Measurements from ENCODE around the gene SPATA18. TPM values are rescaled to one million over a fixed set of nuclear protein-coding genes. Genes with fewer than 3 reads are reported as not detected.
"Not testable (repeated sequence)": the region's sequence is repeated elsewhere in the genome, so short reads cannot be mapped to it uniquely, and the experiment has no call there.

SPATA18 gene
- total RNA-seq, 1 donor from 2014 or later, result 2.3 TPM

- intact Hi-C loops (cut with DNase I), result loop anchor here (10.0 kb wide), 1 partner anchor 885 kb away; no protein-coding TSS in a partner anchor
- no peak for DNase-seq (ENCODE audit: low spot score)
Observed at GRCh38 chr4:52099860-52100461, 48.9 kb downstream of the SPATA18 start.

DNA sequence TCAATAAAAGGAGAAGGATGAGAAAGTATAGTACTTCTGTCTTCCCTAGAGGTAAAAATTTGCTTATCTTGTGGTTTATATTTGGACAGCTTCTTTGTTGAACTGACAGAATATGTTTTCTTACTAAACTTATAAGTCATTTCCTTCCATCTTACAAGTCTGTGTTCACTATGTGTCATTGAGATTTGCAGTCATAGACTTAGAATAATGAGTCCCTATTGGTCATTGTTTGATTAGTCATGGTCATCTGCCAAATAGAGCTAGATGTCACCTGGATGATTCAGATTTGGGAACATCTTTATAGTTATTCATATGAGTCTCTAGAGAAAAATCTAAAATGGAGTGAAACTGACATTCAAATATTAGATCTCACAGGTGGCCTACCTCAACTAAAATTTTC, 51.5 kb downstream of the SPATA18 start:
- DNase-seq (ENCODE audit: low spot score), result no peak
- intact Hi-C loops (cut with DNase I), result loop anchor here (10.0 kb wide), 1 partner anchor 882 kb away; no protein-coding TSS in a partner anchor

DNA sequence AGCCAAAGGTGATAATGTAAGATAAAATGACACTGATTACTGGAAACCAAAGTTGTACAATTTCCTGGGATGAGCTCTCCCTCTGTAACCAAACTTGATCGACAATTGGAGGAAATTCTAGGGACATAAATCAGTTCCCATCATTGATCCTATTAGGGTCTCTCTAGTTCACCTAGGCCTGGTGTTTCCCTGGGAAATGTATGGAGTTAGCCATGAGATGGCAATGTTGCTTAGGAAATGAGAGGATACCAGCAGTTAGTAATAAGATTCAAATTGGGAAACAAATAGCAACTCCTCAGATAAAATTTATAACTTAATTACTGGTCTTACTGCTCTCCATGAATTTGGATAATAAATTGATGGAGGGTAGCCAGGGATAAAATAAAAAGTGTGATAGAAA, 52.2 kb downstream of the SPATA18 start:
- no peak for DNase-seq (ENCODE audit: low spot score)
- intact Hi-C loops (cut with DNase I), result loop anchor here (10.0 kb wide), 1 partner anchor 881 kb away; no protein-coding TSS in a partner anchor

DNA sequence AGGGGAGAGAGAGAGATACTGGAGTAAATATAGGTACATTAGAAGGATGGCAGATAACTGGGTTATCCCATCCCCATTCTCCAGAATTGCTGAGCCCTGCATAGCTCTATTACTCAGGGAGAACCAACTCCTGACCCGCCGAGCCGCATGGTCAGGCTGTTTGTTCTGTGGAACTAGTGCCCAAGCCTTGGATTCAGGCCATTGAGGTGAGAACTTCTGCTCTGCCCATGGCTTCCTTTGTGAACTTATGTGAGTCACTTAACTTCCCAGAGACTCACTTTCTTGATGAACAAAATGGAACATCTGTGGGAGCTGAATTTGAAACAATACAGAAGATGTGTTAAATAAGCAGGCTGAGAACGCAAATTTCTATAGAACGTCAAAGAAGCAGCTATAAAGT, 54.2 kb downstream of the SPATA18 start:
- intact Hi-C loops (cut with DNase I), result loop anchor here (10.0 kb wide), 1 partner anchor 880 kb away; no protein-coding TSS in a partner anchor
- no peak for DNase-seq (ENCODE audit: low spot score)

GRCh38 chr4:52106191-52106590, 55.1 kb downstream of the SPATA18 start:
- DNase-seq (ENCODE audit: low spot score), result no peak
- intact Hi-C loops (cut with DNase I), result loop anchor here (10.0 kb wide), 1 partner anchor 879 kb away; no protein-coding TSS in a partner anchor

DNA sequence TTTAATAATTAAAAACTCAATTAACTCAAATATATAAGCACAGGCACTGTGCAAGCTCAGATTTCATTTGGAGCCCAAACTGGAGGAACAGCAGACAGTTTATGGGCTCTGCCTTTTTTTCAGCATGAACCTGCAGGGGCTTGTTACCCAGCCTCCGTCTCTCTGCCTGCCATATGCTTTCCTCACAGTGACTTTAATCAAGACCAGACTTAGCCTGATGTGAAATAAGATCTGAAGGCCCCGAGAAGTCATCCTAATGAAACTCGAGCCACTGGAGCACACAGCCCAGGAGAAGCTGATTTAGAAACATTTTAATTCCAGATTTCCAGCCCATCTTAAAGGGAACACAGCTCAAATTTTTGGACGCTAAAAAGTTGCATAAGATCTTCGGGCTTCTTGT, 55.6 kb downstream of the SPATA18 start:
- intact Hi-C loops (cut with DNase I), result loop anchor here (10.0 kb wide), 1 partner anchor 878 kb away; no protein-coding TSS in a partner anchor
- no peak for DNase-seq (ENCODE audit: low spot score)

- DNase-seq (ENCODE audit: low spot score), result no peak
- intact Hi-C loops (cut with DNase I), result loop anchor here (10.0 kb wide), 1 partner anchor 877 kb away; no protein-coding TSS in a partner anchor
Observed at GRCh38 chr4:52107336-52107735, 56.2 kb downstream of the SPATA18 start.

DNA sequence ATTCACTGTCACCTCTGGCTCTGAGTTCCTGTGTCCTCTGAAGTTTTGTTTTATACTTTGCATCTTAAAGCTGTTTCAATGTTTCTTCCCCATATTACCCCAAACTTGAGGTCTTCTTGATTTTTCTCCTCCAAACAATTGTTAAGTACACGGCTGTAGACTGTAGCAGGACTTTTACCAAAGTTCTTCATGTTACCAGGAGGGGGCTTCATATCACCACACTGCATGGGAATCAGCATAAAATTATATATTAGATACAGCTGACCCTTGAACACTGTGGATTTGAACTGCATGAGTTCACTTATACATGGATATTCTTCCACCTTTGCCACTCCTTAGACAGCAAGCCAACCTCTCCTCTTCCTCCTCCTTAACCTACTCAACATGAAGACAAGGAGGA, 56.6 kb downstream of the SPATA18 start:
- intact Hi-C loops (cut with DNase I), result loop anchor here (10.0 kb wide), 1 partner anchor 877 kb away; no protein-coding TSS in a partner anchor

GRCh38 chr4:52110171-52110570, 59.1 kb downstream of the SPATA18 start:
- no peak for DNase-seq (ENCODE audit: low spot score)
- intact Hi-C loops (cut with DNase I), result no loop called here

More for the DNA sequence above, 56.6 kb downstream of the SPATA18 start:
- no peak for DNase-seq (ENCODE audit: low spot score)

GRCh38 chr4:52111995-52112394, 60.9 kb downstream of the SPATA18 start:
- intact Hi-C loops (cut with DNase I), result no loop called here
- DNase-seq (ENCODE audit: low spot score), result no peak

DNA sequence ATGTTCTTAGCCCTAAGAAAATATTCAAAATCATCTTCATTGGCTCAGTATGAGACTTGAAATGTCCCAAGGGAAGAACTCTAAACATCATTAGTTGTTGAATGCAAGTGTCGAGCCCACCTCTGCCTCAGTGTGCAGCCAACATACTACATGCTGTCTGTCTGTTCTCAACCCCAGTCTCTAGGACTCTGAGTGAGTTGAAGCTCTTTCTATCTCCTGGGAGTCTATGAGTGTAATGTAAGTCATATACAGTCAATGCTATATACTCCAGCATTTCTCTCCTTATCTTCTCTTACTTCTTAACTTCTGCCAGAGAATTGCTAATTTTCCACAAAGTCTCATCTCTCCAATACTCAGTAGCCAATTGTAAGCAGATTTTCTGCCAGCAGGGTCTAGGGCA, 61.3 kb downstream of the SPATA18 start:
- no peak for DNase-seq (ENCODE audit: low spot score)

GRCh38 chr4:52116641-52117040, 65.5 kb downstream of the SPATA18 start:
- intact Hi-C loops (cut with DNase I), result no loop called here
- no peak for DNase-seq (ENCODE audit: low spot score)

More for the DNA sequence above, 61.3 kb downstream of the SPATA18 start:
- intact Hi-C loops (cut with DNase I), result no loop called here

GRCh38 chr4:52126226-52126625, 75.1 kb downstream of the SPATA18 start:
- intact Hi-C loops (cut with DNase I), result no loop called here
- no peak for DNase-seq (ENCODE audit: low spot score)

DNA sequence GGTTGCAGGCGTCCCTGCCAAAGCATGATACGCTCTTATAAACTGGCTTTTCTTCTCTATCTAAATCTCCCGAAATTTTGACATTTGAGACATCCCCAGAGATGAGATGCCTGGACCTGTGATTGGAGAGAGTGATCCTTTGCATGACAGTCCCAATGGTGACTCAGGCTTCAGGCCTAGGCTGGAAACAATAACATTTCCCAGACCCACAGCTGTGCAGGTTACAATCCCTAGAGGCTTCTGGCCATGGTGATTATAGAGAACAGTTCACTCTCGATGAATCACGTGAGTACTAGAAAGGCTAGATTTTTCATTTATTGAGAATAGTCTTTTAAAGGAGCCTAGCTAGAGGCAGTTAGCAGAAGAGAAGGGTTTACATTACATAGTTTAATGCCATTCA, 75.9 kb downstream of the SPATA18 start:
- intact Hi-C loops (cut with DNase I), result no loop called here
- DNase-seq (ENCODE audit: low spot score), result no peak

DNA sequence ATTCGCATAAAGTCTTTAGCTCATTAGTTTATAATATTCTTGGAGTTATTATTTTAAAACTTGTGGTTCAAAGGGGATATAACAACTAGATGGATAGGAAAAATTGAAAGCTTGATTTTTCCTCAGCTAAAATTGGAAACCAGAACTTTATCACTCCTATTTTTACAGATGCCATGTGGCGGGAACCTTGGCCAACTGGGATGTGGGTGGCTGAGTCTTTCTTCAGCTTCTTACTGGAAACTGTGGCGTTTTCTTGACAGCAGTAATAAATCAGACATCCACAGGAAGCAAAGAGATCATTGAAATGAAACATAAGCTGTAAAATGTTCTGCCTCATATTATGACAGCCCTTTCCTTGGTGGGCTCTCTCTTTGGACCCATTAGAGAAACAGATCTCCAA, 84.1 kb downstream of the SPATA18 start:
- no peak for DNase-seq (ENCODE audit: low spot score)
- intact Hi-C loops (cut with DNase I), result no loop called here

DNA sequence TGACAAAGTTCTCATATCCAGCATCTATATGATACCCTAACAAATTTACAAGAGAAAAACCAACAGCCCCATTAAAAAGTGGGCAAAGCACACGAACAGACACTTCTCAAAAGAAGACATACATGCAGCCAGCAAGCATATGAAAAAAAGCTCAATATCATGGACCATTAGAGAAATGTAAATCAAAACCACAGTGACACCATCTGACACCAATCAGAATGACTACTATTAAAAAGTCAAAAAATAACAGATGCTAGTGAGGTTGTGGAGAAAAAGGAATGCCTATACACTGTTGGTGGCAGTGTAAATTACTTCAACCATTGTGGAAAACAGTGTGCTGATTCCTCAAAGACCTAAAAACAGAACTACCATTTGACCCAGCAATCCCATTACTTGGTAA, 86.0 kb downstream of the SPATA18 start:
- DNase-seq (ENCODE audit: low spot score); intact Hi-C loops (cut with DNase I): not testable (repeated sequence)

DNA sequence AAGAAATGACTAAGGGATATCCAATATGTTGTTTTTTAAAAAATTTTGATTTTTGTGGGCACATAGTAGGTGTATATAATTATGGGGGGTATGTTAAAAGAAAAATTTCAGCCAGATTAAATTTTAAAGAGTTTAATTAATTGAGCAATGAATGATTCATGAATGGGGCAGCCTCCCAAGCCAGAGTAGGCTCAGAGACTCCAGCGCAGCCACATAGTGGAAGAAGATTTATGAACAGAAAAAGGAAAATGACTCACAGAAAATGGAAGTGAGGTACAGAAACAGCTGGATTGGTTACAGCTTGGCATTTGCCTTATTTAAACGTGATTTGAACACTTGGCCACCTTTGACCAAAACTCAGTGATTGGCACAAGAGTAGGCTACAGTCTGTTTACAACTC, 91.7 kb downstream of the SPATA18 start:
- no peak for DNase-seq (ENCODE audit: low spot score)
- intact Hi-C loops (cut with DNase I), result no loop called here

DNA sequence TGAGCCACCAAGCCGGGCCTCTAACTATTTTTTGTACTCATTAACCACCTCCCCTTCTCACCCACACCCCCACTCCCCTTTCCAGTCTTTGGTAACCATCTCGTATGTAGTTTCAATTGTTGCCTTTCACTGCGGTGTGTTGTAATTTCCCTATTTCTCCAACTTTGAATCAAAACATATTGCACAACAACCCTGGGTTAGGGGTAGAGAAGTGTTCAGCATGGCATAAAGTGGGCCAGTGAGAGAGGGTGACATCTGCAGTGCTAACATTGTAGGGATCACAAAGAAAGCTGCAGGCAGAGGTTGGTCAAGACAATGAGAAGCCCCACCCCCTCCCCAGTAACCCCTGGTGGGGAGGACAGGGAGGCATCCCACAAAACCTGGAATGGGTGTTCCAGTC, 92.7 kb downstream of the SPATA18 start:
- intact Hi-C loops (cut with DNase I), result no loop called here
- no peak for DNase-seq (ENCODE audit: low spot score)

GRCh38 chr4:52144372-52144771, 93.3 kb downstream of the SPATA18 start:
- intact Hi-C loops (cut with DNase I), result no loop called here
- no peak for DNase-seq (ENCODE audit: low spot score)
